Activated gamma-delta T cell treated with anti-CD3 and anti-CD28 coated beads, Interleukin-2, amount 50 U/mL, for 16 hours (primary cell): ENCODE measurements around the gene DNM1.
"Not testable (repeated sequence)": the region's sequence is repeated elsewhere in the genome, so short reads cannot be mapped to it uniquely, and the experiment has no call there.

ENCODE experiments used
- DNase-seq: peaks from one replicate; pipeline ENCODE4 v3.0.0-alpha.2; 2020; ENCODE audit warnings: low read depth

Gene DNM1

GRCh38 chr9:128279088-128280073, 76.2 kb downstream of the DNM1 start:
- DNase-seq: not testable (repeated sequence)

DNA sequence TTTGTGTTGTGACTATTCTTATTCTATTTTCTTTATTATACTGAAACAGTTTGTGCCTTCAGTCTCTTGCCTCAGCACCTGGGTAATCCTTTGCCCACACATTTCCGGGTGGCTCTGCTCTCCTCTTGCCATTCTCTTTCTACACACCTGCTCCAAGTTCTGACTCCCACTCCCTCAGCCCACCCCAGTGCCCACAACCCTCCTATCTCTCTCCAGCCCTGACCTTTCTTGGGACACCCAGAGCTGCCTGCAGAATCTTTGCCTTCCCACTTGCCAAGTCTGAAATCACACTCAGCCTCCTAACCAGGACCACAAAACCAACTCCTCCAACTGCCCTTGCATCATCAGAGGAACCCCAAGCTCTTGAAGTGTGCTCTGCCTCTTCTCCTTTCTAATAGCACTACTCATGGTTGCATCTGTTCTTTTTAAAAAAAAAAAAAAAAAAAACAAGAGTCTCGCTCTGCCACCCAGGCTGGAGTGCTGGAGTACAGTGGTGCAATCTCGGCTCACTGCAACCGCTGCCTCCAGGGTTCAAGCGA, 77.0 kb downstream of the DNM1 start:
- no peak for DNase-seq

DNA sequence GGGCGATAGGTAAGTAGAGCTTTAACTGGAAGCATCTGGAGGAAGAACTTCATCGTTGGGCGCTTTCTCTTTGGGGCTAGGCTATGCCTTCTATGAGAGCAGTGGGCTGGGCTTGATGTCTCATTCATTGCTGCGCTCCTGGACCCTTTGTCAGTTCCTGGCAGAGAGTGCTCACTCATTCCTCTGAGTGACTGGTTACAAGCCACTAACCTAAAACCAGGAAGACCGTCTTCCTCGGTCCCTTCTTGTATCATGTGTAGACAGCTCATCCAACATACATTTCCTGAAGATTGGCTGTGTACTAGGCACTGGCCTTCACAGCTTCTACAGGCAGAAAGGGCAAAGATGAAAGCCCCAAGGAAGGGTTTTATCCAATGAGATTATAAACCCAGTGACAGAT, 79.3 kb downstream of the DNM1 start:
- DNase-seq: no peak

DNA sequence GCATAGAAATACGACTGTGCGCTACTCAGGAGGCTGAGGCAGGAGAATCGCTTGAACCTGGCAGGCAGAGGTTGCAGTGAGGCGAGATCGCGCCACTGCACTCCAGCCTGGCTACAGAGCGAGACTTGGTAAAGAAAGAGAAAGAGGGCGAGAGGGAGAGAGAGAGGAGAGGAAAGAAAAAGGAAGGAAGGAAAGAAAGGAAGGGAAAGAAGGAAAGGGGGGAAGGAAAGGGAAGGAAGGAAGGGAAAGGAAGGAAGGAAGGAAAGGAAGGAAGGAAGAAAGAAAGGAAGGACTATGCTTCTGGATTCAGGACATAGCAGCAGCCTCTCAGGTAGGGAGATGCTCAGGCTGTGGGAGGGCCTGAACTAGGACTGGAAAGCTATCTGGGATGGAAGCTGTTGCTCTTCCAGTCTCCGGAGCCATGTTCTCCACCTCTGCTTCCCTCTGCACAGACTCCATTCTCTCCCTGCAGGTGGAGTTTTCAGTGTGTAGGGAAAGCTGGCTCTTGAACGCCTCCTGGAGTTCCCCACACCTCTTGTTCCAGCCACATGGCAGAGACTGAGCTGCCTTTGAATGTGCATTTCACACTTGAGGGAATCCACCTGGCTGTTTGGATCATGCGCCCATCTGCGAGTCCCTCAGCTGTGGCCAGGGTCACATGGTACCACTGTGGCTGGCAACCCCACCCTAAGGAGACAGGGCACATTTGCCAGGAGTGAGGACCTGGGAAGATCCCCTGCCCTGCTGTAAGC, 82.0 kb downstream of the DNM1 start:
- no peak for DNase-seq

DNA sequence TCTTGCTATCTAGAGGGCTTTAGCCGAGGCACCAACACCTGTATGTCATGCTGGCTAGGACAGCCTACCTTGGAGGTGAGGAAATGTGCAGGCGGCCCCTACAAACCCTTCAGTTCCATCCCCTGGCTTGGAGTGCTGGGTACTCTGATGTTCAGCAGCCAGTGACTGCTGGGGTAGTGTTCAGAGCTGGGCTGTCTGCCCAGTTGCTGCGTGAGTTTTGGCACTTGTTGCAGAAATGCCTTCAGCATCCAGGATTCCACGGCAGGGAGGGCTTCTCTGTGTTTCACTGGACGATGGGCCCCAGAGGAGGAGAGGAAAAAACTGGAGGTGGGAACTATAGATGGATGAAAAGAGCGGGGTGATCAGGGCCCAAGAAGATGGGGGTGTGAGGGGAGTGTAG, 83.3 kb downstream of the DNM1 start:
- DNase-seq: no peak

GRCh38 chr9:128288273-128289004, 85.3 kb downstream of the DNM1 start:
- DNase-seq: no peak

- no peak for DNase-seq
Measured at GRCh38 chr9:128292009-128292408, 88.8 kb downstream of the DNM1 start.

DNA sequence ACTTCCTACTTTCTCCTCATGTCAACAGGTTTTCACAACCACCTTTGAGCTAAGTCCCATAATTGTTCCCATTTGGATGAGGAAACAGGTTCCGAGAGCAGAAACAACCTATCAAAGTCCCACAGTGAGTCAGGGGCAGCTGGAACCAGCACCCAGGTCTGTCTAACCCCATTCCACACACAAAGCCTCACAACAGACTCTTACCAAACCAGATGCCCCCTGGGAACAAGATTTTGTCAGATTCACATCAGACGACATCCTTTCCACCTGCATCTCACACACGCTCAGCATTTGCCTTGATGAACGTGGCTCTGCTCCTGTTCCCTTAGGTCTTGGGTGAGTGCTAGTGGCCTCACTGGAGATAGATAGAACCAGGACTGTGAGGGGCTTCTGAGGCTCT, 89.9 kb downstream of the DNM1 start:
- no peak for DNase-seq

GRCh38 chr9:128294142-128294541, 91.0 kb downstream of the DNM1 start:
- DNase-seq: no peak

DNA sequence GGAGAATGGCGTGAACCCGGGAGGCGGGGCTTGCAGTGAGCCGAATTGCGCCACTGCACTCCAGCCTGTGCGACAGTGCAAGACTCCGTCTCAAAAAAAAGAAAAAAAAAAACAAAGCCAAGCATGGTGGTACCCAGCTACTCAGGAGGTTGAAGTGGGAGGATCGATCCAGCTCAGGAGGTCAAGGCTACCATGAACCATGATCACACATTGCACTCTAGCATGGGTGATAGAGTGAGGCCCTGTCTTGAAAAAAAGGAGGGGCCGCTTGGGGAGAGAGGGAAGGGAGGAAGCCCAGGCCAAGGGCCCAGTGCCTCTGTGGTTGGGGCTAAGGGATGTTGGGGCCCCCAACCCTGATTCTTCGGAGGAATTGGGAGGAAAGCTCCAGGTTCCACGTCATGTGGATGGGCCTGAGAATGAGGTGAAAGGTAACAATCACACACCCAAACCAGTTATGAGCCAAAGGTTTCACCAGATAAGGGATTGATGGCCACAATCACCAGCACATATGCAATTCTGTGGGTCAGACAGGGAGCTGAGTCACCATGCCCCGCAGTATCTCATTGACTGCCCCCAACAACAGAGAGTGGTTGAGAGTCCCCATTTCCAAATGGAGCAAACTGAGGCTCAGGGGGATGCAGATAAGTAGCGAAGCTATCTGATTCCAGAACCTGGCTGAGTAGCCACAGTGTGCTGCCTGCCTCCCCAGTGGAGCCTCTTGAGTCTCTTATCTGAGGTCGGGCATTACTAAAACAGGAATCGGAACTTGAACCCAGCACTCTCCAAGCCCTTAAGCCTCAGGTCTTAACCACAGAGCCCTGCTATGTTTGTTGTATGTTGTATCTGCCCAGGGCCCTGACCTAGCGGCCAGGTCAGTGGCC, 93.4 kb downstream of the DNM1 start:
- DNase-seq: no peak

GRCh38 chr9:128297221-128297773, 94.1 kb downstream of the DNM1 start:
- DNase-seq: no peak

GRCh38 chr9:128298535-128299482, 95.6 kb downstream of the DNM1 start:
- DNase-seq: no peak

GRCh38 chr9:128304136-128304970, 101.2 kb downstream of the DNM1 start:
- DNase-seq: no peak
